Loucy (cell line): Measurements from ENCODE around the gene LRRK1.

Experiments
- H2AFZ ChIP-seq: fragments of 200-600 bp; sonication (generic); 2 replicates; pipeline ENCODE4 v1.6.0; 2016; ENCODE audit warnings: antibody characterized with exemption, mild to moderate bottlenecking, low read length, moderate library complexity
- H3F3A ChIP-seq: fragments of 200-600 bp; 2 replicates; pipeline ENCODE4 v1.6.0; 2016; ENCODE audit warnings: antibody characterized with exemption, low read depth, mild to moderate bottlenecking
- H3K27me3 ChIP-seq: fragments of 200-600 bp; sonication (generic); 2 replicates; pipeline ENCODE4 v1.6.1; 2014; ENCODE audit warnings: low read length, mild to moderate bottlenecking; ENCODE audit not compliant: insufficient read depth, poor library complexity, severe bottlenecking
- H3K36me3 ChIP-seq: fragments of 200-600 bp; sonication (generic); 2 replicates; pipeline ENCODE4 v1.6.1; 2016; ENCODE audit warnings: low read length; ENCODE audit not compliant: insufficient read depth
- H3K4me1 ChIP-seq: fragments of 200-600 bp; sonication (generic); 2 replicates; pipeline ENCODE4 v1.5.1; 2014; ENCODE audit warnings: low read length, mild to moderate bottlenecking; ENCODE audit not compliant: insufficient read depth, poor library complexity, severe bottlenecking
- H3K4me2 ChIP-seq: fragments of 200-600 bp; sonication (generic); 2 replicates; pipeline ENCODE4 v1.6.0; 2014; ENCODE audit warnings: antibody characterized with exemption, low read length, low read depth, mild to moderate bottlenecking; ENCODE audit not compliant: poor library complexity, severe bottlenecking
- H3K4me3 ChIP-seq: fragments of 200-600 bp; sonication (generic); 2 replicates; pipeline ENCODE4 v1.5.1; 2014; ENCODE audit warnings: low read length, mild to moderate bottlenecking, mixed read lengths; ENCODE audit not compliant: poor library complexity, severe bottlenecking
- H3K79me2 ChIP-seq: fragments of 200-600 bp; sonication (generic); 2 replicates; pipeline ENCODE4 v1.6.1; 2014; ENCODE audit warnings: low read length; ENCODE audit not compliant: insufficient read depth
- H3K9ac ChIP-seq: fragments of 200-600 bp; sonication (generic); 2 replicates; pipeline ENCODE4 v1.6.0; 2014; ENCODE audit warnings: mild to moderate bottlenecking, low read depth, low read length, moderate library complexity; ENCODE audit not compliant: poor library complexity, severe bottlenecking
- H3K9me2 ChIP-seq: fragments of 200-600 bp; sonication (generic); replicated peaks from 2 replicates; pipeline ENCODE4 v1.6.1; 2016; ENCODE audit warnings: low read depth, low read length, mixed read lengths
- H3K9me3 ChIP-seq: fragments of 200-600 bp; sonication (generic); 2 replicates; pipeline ENCODE4 v1.6.1; 2014; ENCODE audit warnings: mild to moderate bottlenecking, antibody characterized with exemption, low read length, low read depth; ENCODE audit not compliant: insufficient read depth
- H4K20me1 ChIP-seq: fragments of 200-600 bp; sonication (generic); 2 replicates; pipeline ENCODE4 v1.6.0; 2014; ENCODE audit warnings: antibody characterized with exemption, low read length, mild to moderate bottlenecking; ENCODE audit not compliant: insufficient read depth, poor library complexity, severe bottlenecking
- CTCF ChIP-seq: fragments of 200-600 bp; sonication (generic); conservative IDR thresholded peaks from 2 replicates; pipeline ENCODE4 v1.5.1; 2014; ENCODE audit warnings: mild to moderate bottlenecking, antibody characterized with exemption, low read length
- EZH2phosphoT487 ChIP-seq: fragments of 200-600 bp; IDR thresholded peaks from 2 replicates; pipeline ENCODE4 v1.6.1; 2018; ENCODE audit warnings: antibody characterized with exemption, mild to moderate bottlenecking, moderate library complexity, borderline replicate concordance

Gene LRRK1

DNA sequence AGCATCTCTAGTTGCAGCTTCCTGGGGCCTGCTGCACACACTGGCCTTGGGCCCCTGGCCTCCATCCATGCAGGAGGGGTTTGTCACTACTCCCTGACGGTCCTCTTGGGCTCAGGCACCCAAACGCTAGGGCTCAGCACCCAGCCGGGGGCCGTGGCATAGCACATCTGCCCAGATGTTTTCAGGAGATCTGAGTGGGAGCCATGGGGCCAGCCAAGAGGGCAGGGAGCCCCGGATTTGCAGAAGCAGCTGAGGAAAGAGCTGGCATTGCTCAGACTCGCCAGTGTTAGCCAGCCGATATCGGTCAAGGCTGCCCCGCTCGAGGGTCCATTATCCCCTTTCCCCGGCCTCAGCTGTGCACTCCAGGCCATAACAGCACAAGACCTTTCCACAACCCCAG lies 41.0 kb upstream of the LRRK1 start:
- no peak overlapping the region for H2AFZ ChIP-seq
- no peak overlapping the region for H3K9ac ChIP-seq
- no peaks in the 10 kb centered on the region for H3F3A ChIP-seq
- no peak overlapping the region for H3K4me2 ChIP-seq
- H3K4me3 ChIP-seq, result no peak overlapping the region
- H3K4me1 ChIP-seq, result no peaks in the 10 kb centered on the region
- no peak for TF ChIP-seq EZH2phosphoT487
- no peak for TF ChIP-seq CTCF
- no peaks in the 10 kb centered on the region for H3K79me2 ChIP-seq
- no peaks in the 10 kb centered on the region for H3K36me3 ChIP-seq
- no peaks in the 10 kb centered on the region for H3K9me3 ChIP-seq
- no peaks in the 10 kb centered on the region for H4K20me1 ChIP-seq
- H3K9me2 ChIP-seq, result no peaks in the 10 kb centered on the region
- H3K27me3 ChIP-seq, result no peaks in the 10 kb centered on the region

DNA sequence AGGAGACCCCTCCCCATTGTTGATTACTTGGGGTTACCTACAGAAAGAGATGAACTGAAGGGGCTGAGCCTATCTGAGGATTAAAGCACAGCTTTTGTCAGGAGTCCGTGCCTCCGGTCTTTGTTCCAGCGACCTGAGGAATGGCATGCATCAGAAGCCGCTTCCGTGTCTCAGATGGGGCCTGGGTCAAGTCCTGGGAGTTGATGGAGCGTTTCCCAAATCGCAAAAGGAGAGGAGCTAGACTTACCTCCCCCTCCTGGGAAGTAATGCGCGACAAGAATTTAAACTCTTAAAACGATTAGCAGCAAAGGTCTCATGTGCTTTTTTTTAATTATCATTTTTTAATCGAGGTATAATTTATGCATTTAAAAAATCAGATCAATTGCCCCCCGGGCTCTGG lies 40.5 kb upstream of the LRRK1 start:
- Histone ChIP-seq H3K4me2 (no peak overlapping the region), H3F3A (no peaks in the 10 kb centered on the region), H3K9ac (no peak overlapping the region), H3K9me2 (no peaks in the 10 kb centered on the region), H4K20me1 (no peaks in the 10 kb centered on the region), H3K36me3 (no peaks in the 10 kb centered on the region), H3K4me3 (no peak overlapping the region), H3K79me2 (no peaks in the 10 kb centered on the region), H3K27me3 (no peaks in the 10 kb centered on the region), H3K9me3 (no peaks in the 10 kb centered on the region), H2AFZ (no peak overlapping the region), H3K4me1 (no peaks in the 10 kb centered on the region)
- TF ChIP-seq CTCF (no peak), EZH2phosphoT487 (no peak)

DNA sequence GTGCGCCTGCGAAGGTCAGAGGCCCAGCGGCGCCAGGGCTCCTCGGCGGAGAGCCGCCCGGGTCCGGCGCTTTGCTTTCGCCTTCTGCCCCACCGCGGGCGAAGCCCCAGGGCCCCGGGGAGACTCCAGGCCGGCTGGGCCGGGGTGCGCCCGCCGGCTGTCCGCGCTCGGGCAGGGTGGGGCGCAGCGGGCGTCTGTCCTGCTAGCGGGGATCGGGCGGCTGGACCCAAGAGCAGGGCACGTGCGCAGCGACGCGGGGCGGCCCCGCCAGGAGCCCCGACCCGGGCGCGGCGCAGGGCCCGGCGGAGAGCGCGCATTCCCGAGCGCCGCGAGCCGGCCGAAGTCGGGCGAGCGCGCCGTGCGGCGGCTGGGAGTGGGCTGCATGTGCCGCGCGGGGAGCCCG lies 40.1 kb upstream of the LRRK1 start:
- Histone ChIP-seq H3K4me3 (no peak overlapping the region), H2AFZ (no peak overlapping the region), H3K36me3 (no peaks in the 10 kb centered on the region), H3K9me3 (no peaks in the 10 kb centered on the region), H3K9ac (no peak overlapping the region), H3K9me2 (no peaks in the 10 kb centered on the region), H3K27me3 (no peaks in the 10 kb centered on the region), H3F3A (no peaks in the 10 kb centered on the region), H4K20me1 (no peaks in the 10 kb centered on the region), H3K4me2 (no peak overlapping the region), H3K79me2 (no peaks in the 10 kb centered on the region), H3K4me1 (no peaks in the 10 kb centered on the region)
- TF ChIP-seq CTCF, result no peak
- TF ChIP-seq EZH2phosphoT487, result no peak
